Upper lobe of left lung (tissue), 6 donors: Measurements from ENCODE around the gene SEMA3A. TPM values are rescaled to one million over a fixed set of nuclear protein-coding genes. Genes with fewer than 3 reads are reported as not detected.

Experiments
- ATAC-seq, 2 donors: fragments of 200-7000 bp; cut with Tn5 transposase; one replicate each; pipeline ENCODE4 v1.9.1; 2022; ENCODE audit warnings: mild to moderate bottlenecking in 2 of 2, moderate library complexity in 2 of 2; ENCODE audit not compliant: low FRiP score in 2 of 2
- DNase-seq, 2 donors: peaks; one replicate each; pipeline ENCODE4 v3.0.0-alpha.2; 2019 to 2020
- H3K27ac ChIP-seq, 4 donors: fragments of 200-600 bp; sonication (generic); one replicate each; pipeline ENCODE4 v1.5.1; 2016 to 2019
- H3K27me3 ChIP-seq, 4 donors: fragments of 200-600 bp; sonication (generic); one replicate each; pipeline ENCODE4 v1.5.1; 2017 to 2019
- H3K36me3 ChIP-seq, 4 donors: fragments of 200-600 bp; sonication (generic); one replicate each; pipeline ENCODE4 v1.5.1; 2016 to 2019
- H3K4me1 ChIP-seq, 4 donors: fragments of 200-600 bp; sonication (generic); one replicate each; pipeline ENCODE4 v1.5.1; 2018 to 2019
- H3K4me3 ChIP-seq, 4 donors: fragments of 200-600 bp; sonication (generic); one replicate each; pipeline ENCODE4 v1.5.1; 2017 to 2019; ENCODE audit warnings: mild to moderate bottlenecking in 2 of 4, moderate library complexity in 1 of 4
- H3K9me3 ChIP-seq, 4 donors: fragments of 200-600 bp; sonication (generic); one replicate each; pipeline ENCODE4 v1.5.1; 2018 to 2019
- CTCF ChIP-seq, 6 experiments: fragments of 450-650 bp in 4 of 6; fragments of 200-600 bp in 2 of 6; sonication (generic) in 2 of 6; IDR thresholded peaks; one replicate each; pipeline ENCODE4 v1.5.1; 2016 to 2019; ENCODE audit warnings: antibody characterized with exemption in 6 of 6
- EP300 ChIP-seq, 4 donors: sonication (generic); formaldehyde crosslinking; IDR thresholded peaks; one replicate each; pipeline ENCODE4 v1.5.1; 2017; ENCODE audit warnings: antibody characterized with exemption in 4 of 4, control low read depth in 2 of 4
- POLR2A ChIP-seq, 4 donors: fragments of 450-650 bp; IDR thresholded peaks; one replicate each; pipeline ENCODE4 v1.5.1; 2016 to 2017; ENCODE audit warnings: antibody characterized with exemption in 4 of 4, mild to moderate bottlenecking in 2 of 4
- POLR2AphosphoS5 ChIP-seq, 2 donors: sonication (generic); formaldehyde crosslinking; IDR thresholded peaks; one replicate each; pipeline ENCODE4 v1.5.1; 2017; ENCODE audit warnings: antibody characterized with exemption in 2 of 2
- WGBS, 2 donors: methylation state at CpG; one replicate each; pipeline ENCODE4 v1.1.5; 2017 to 2018; 5-methylcytosine and 5-hydroxymethylcytosine counted together
- total RNA-seq, 6 donors: library from RNA; depleted of rRNA in 4 of 6; stranded (reverse); fragments of >200 nt in 4 of 6; gene quantifications; one replicate each; pipeline versions ENCODE4 v1.1.0 to v1.2.1, GENCODE V29; 2016 to 2021
- donor health status: DM: no; HTN: no; CAD: no; lungs with moderate emphysema.
- donor health status: DM: no; HTN: yes; CAD: no; lungs with severe emphysema.

The SEMA3A gene
- total RNA-seq, 6 donors from 2014 or later: 1.0 to 8.8 (median 3.1) TPM

GRCh38 chr7:83918142-83918541, 276.4 kb downstream of the SEMA3A start:
- WGBS, 2 donors: 35 to 44% methylated on average over 1 of the region's 1 CpG
- ATAC-seq: no peak
- Histone ChIP-seq H3K4me1 (no peaks in the 10 kb centered on the region), H3K27me3 (no peaks in the 10 kb centered on the region), H3K9me3 (no peaks in the 10 kb centered on the region), H3K4me3 (no peak overlapping the region), H3K36me3 (no peaks in the 10 kb centered on the region), H3K27ac (no peak overlapping the region)
- TF ChIP-seq CTCF (IDR thresholded peaks at IDR 0.05) (no peak), POLR2AphosphoS5 (IDR thresholded peaks at IDR 0.05) (no peak)
- DNase-seq: no peak

GRCh38 chr7:83913174-83913573, 281.4 kb downstream of the SEMA3A start:
- Histone ChIP-seq H3K27me3 (no peaks in the 10 kb centered on the region), H3K27ac (no peak overlapping the region), H3K4me3 (no peak overlapping the region), H3K36me3 (no peaks in the 10 kb centered on the region), H3K9me3 (no peaks in the 10 kb centered on the region), H3K4me1 (no peaks in the 10 kb centered on the region)
- ATAC-seq (no peak), DNase-seq (no peak)
- TF ChIP-seq EP300 (IDR thresholded peaks at IDR 0.05) (no peak), POLR2AphosphoS5 (IDR thresholded peaks at IDR 0.05) (no peak), POLR2A (IDR thresholded peaks at IDR 0.05) (no peak), CTCF (IDR thresholded peaks at IDR 0.05) (no peak)

GRCh38 chr7:83908526-83908925, 286.1 kb downstream of the SEMA3A start:
- ATAC-seq: no peak
- no peak for DNase-seq
- Histone ChIP-seq H3K4me3 (no peak overlapping the region), H3K27me3 (no peaks in the 10 kb centered on the region), H3K9me3 (no peaks in the 10 kb centered on the region), H3K4me1 (no peaks in the 10 kb centered on the region), H3K27ac (no peak overlapping the region), H3K36me3 (no peaks in the 10 kb centered on the region)
- whole genome bisulfite sequencing, 2 donors: 72 to 78% methylated on average over 2 of the region's 2 CpGs
- TF ChIP-seq CTCF (IDR thresholded peaks at IDR 0.05): no peak
